GM18526 (cell line): ENCODE measurements around the gene RNU5D-1.

ENCODE experiments used
- POLR2A ChIP-seq: IDR thresholded peaks from 3 replicates; pipeline ENCODE4 v1.6.1; 2011; ENCODE audit not compliant: insufficient read length; ENCODE audit errors: extremely low read depth

Gene RNU5D-1

DNA sequence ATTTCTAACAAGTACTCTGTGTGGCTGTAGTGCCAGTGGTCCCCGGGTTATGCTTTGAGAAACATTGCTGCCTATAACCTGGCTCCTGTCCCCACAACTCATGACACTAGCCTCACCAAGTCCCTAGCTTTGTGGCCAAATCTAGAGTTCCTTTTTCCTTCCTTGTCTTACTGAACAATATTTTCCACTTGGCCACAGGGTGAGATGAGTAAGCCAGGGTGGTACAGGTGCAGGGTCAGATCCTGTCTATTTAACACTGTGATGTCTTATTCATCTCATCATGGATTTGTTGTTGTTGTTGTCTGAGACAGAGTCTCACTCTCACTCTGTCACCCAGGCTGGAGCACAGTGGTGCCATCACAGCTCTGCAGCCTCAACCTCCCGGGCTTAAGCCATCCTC is 37.8 kb downstream of the RNU5D-1 start:
- TF ChIP-seq POLR2A: no peak

DNA sequence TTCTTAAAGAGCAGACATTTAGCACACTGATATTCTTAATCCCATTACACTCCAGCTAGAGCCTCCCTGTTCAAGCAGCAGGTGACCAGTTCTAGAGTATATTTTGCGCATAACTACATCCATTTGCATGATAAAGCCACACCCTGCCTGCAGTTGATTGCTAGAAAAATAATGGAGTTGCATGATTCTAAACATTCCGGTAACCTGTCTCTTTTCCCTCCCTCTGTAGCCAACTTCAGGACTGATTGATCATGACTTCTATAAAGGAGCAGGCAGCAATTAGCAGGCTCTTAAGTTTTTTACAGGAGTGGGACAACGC is 41.6 kb downstream of the RNU5D-1 start:
- no peak for TF ChIP-seq POLR2A

DNA sequence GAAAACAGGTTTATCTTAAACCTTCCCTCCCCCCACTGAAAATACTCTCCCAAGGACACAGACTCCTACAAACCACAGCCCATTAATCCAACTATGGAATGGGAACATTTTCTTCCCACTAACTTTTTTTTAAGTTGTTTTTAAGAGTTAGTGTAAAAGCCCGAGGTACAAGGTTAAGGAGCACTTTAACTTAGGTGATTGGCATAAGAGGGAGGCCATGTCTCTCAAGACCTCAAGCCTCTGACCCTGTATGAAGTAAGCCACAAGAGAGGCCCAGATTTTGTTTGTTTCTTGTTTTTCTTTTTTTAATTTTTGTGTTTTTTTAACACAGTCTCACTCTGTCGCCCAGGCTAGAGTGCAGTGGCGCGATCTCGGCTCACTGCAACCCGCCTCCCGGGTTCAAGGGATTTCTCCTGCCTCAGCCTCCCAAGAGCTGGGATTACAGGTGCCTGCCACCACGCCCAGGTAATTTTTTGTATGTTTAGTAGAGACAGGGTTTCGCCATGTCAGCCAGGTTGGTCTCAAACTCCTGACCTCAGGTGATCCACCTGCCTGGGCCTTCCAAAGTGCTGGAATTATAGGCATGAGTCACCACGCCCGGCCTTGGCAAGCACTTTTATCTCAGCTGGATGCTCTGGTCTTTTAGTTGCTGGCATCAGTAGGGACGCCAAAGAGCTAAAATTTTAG is 42.1 kb downstream of the RNU5D-1 start:
- TF ChIP-seq POLR2A: no peak

DNA sequence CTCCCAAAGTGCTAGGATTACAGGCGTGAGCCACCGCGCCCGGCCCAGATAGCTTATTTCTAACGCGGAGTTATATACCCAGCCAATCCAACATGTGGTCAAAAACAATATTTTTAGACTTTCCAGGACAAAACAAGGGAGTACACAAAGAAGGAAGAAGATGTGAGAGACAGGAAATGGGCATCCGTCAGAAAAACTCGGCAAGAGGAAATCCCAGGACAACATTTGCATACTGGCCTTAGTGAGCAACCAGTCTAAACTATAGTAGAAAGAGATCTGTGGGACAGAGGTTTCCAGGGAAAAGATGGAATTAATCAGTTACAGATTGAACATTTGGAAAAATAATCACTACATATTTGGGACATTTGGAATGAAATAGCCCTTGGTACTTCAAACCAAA is 45.1 kb downstream of the RNU5D-1 start:
- no peak for TF ChIP-seq POLR2A

DNA sequence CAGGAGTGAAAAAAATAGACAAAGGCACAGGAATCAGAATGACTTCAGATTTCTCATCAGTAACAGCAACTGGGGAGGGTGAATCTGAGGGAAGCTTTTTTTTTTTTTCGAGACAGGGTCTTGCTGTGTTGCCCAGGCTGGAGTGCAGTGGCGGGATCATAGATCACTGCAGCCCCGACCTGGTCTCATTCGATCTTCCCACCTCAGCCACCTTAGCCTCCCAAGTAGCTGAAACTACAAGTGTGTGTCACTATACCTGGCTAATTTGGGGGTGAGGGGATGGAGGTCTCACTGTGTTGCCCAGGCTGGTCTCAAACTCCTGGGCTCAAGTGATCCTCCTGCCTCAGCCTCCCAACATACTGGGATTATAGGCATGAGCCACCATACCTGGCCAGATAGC is 45.8 kb downstream of the RNU5D-1 start:
- TF ChIP-seq POLR2A: no peak

DNA sequence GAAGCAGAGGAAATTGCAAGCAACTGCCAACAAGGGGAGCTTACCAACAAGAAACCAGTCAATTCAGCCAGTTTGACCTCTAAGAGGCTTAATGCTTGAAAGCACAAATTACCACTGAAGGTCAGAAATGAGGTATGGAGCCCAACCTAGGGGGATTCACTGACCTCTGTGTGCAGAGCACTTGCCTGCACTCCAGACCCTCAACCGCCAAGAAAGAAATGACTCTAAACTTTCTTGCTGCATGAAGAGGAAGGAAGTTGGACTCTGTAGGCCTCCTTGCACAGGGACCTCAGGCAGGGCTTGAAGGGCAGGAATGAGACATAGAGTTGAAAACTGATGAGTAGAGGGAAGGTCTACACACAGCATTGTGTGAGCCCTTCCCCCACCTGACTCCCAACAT is 46.4 kb downstream of the RNU5D-1 start:
- TF ChIP-seq POLR2A: no peak

DNA sequence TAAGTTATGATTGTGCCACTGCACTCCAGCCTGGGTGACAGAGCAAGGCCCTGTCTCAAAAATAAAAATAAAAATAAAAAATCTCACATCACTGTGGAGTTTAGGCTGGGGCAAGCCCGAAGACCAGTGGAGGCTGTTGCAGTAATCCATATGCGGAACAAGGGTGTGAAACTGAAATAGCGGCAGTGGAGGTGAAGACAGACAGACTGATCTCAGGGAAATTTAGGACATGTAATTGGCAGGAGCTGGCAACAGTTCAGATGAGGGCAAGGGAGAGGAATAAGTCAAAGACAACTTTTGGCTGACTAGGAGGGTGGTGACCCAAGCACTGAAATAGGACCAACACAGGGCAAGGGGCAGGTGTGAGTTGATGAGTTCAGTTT is 48.1 kb downstream of the RNU5D-1 start:
- no peak for TF ChIP-seq POLR2A

DNA sequence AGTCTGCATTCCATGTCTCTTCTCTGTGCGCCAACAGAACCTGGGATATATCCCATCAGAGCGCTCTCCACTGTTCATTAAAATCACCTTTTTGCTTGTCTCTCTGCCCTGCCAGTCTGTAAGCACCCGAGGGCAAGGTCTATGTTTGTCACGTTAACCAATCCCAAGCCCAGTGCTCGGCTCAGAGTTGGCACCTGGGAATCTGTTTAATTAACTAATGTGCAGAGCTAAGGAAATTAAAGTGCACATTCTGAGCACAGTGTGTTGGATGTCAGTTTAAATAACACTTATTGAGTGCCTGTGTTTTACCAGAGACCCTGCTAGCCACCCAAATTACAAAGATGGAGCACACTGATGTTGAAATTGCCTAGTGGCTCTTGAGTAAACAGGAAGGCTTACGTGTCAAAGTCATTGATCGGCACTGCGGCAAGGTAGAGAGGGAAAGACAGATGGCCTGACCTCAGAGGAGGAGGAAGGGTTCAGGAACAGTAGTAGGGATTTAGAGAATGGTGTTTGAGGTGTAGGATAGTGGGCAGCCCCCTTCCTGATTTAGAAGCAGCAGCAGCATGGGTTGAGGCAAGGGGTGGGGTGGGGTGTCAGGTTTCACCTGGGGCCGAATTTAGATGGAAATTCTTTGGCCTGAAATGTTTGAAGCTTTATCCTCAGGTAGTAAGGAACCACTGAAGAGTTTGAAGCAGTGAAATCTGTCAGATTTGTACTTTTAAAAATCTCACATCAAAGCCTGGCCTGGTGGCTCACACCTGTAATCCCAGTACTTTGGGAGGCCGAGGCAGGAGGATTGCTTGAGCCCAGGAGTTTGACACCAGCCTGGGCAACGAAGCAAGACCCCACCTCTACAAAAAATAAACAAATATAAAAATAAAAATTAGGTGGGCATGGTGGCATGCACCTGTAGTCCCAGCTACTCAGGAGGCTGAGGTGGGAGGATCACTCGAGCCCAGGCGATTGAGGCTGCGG is 48.8 kb downstream of the RNU5D-1 start:
- no peak for TF ChIP-seq POLR2A
